GM18517 (cell line): Measurements from ENCODE around the gene NPIPA7.
"Not testable (repeated sequence)": the region's sequence is repeated elsewhere in the genome, so short reads cannot be mapped to it uniquely, and the experiment has no call there.

Experiments used
- ATAC-seq: cut with Tn5 transposase; IDR thresholded peaks from one replicate; pipeline ENCODE4 v1.9.1; 2021; ENCODE audit warnings: mild to moderate bottlenecking, moderate library complexity; ENCODE audit not compliant: unreplicated experiment

Gene NPIPA7

GRCh38 chr16:16417914-16418544 is 39.1 kb downstream of the NPIPA7 start:
- not testable (repeated sequence) for ATAC-seq

GRCh38 chr16:16420515-16420914 is 41.6 kb downstream of the NPIPA7 start:
- ATAC-seq: not testable (repeated sequence)

- ATAC-seq: not testable (repeated sequence)
These were observed 46.2 kb downstream of the NPIPA7 start for GRCh38 chr16:16425146-16425545.

GRCh38 chr16:16431135-16431534 is 52.2 kb downstream of the NPIPA7 start:
- ATAC-seq: not testable (repeated sequence)

- not testable (repeated sequence) for ATAC-seq
These were observed 55.8 kb downstream of the NPIPA7 start for GRCh38 chr16:16434711-16435110.

GRCh38 chr16:16441401-16441800 is 62.5 kb downstream of the NPIPA7 start:
- ATAC-seq: not testable (repeated sequence)
